ENCODE measurements around the gene FBP2.

Gene FBP2

DNA sequence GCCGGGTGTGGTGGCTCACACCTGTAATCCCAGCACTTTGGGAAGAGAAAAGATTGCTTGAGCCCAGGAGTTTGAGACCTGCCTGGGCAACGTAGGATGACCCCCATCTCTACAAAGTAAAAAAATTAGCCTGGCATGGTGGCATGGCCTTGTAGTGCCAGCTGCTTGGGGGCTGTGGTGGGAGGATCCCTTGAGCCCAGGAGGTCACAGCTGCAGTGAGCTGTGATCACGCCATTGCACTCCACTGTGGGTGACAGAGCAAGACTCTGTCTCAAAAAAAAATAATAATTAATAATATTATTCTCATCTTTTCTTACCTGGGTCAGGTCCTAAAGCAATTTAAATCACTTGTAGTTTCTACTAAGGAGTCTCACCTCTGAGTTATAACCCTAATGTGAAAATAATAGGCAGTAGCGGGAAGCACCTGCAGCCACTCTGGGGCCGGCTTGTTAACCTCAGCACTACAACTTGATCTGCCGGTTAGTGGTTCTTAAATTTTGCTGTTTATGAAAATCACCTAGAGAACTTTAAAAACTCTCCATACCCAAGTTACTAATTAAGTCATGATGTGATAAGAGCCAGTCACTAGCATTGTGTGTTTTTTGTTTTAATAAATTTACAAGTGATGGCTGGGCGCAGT, 68.1 kb downstream of the FBP2 start:
- no peak for DNase-seq
- intact Hi-C loops (cut with DNase I): no loop called here

DNA sequence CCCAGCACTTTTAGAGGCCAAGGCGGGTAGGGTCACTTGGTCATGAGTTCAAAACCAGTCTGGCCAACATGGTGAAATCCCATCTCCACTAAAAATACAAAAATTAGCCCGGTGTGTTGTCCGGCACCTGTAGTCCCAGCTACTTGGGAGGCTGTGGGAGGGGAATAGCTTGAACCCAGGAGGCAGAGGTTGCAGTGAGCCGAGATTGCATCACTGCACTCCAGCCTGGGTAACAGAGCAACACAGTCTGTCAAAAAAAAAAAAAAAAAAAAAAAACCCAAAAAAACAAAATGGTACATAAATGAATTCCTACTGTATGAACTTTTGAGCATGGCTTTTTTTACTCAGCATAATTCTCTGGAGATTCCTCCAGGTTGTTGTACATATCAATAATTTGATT, 76.4 kb downstream of the FBP2 start:
- intact Hi-C loops (cut with DNase I): no loop called here
- no peak for DNase-seq

DNA sequence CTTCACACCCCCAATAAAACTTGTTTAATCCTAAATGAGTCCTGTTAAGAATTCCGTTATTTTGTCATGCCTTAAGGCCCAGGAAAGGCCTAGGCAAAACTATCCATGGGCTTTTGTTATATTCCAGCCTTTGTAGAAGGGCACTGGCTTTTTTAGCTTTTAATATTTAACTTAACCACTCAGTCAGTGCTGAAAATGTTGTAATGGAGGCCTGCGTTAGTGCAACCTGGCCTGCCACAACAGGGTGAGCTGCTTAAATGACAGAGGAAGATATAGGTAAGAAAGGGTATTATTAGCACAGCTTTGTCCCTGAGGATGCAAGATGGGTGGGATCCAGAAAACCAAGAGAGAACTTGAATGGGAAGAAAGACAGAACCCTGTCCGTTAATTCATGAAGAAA, 78.9 kb downstream of the FBP2 start:
- no peak for DNase-seq
- intact Hi-C loops (cut with DNase I): no loop called here

DNA sequence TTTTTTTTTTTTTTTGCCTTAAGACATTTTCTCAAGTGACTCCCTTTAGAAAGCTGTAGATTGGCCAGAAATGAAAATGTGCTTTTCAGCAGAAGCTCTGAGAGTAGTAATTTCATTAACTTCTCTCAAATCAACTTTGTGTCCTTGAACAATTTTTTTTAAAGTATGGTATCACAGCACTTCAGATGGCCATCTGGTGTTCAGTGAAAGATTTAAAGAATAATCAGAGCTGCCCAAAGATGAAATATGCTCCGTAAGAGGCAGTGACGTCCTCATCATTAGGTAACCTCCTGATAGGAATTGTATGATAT, 81.7 kb downstream of the FBP2 start:
- no peak for DNase-seq
- intact Hi-C loops (cut with DNase I): no loop called here

DNA sequence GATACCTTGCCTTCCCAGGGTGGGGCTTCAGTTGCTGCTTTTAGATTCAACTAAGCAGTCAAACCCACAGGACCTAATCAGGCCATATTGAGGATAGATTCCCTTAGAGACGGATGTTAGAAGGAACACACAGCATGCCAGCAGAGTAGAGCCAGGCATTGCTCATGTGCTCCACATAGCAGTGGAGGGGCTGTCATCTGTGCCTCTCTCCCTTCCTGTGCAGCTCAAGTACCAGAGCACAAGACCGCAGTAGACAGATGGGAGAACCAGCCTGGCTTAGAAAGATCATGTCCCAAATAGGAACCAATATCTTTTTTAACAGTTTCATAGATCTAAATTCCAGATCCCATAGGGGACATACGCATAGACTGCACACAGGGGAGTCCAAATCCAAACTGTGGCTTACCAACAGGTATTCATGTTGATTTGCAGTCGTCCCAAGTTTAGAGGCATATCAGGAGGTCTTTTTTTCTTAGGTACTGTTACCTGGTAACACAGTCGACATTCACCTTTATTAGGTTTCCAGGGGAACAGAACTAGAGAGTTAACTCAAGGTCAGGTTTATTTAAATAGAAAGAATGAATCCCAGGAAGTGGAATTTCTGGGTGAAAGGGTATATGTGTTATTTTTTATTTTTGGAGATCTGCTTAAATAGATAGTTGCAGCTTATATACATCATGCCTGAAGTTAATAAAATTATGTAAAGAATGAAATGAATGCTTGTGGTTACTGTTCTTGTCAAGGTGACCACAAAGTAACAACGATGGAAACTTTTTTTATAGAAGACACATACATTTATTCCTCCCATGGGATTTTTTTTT, 82.3 kb downstream of the FBP2 start:
- no peak for DNase-seq
- intact Hi-C loops (cut with DNase I): no loop called here

All from head of caudate nucleus (tissue), 42 donors.